Fibroblast of the aortic adventitia (primary cell): Measurements from ENCODE around the gene FAM168B. TPM values are rescaled to one million over a fixed set of nuclear protein-coding genes. Genes with fewer than 3 reads are reported as not detected.
"Not testable (repeated sequence)": the region's sequence is repeated elsewhere in the genome, so short reads cannot be mapped to it uniquely, and the experiment has no call there.

Experiments
- DNase-seq: peaks from one replicate; pipeline ENCODE4 v3.0.0-alpha.2; 2010; ENCODE audit warnings: low read depth
- H3K4me3 ChIP-seq: 2 replicates; pipeline ENCODE4 v1.5.1; 2011; ENCODE audit warnings: low read depth, mild to moderate bottlenecking, control low read depth, low read length, moderate library complexity
- total RNA-seq: library from RNA; depleted of rRNA; stranded (reverse); fragments of >200 nt; gene quantifications from 2 replicates; pipeline ENCODE4 v1.2.3, GENCODE V29; 2012; ENCODE audit warnings: low replicate concordance
- TF ChIP-seq, protein P1 (sequence below): IDR thresholded peaks from 2 replicates; pipeline ENCODE4 v1.5.1; 2011; ENCODE audit warnings: mild to moderate bottlenecking, low read length, control low read depth, inconsistent platforms; ENCODE audit not compliant: insufficient read depth

Gene FAM168B
- total RNA-seq, 1 donor, result 114 TPM

DNA sequence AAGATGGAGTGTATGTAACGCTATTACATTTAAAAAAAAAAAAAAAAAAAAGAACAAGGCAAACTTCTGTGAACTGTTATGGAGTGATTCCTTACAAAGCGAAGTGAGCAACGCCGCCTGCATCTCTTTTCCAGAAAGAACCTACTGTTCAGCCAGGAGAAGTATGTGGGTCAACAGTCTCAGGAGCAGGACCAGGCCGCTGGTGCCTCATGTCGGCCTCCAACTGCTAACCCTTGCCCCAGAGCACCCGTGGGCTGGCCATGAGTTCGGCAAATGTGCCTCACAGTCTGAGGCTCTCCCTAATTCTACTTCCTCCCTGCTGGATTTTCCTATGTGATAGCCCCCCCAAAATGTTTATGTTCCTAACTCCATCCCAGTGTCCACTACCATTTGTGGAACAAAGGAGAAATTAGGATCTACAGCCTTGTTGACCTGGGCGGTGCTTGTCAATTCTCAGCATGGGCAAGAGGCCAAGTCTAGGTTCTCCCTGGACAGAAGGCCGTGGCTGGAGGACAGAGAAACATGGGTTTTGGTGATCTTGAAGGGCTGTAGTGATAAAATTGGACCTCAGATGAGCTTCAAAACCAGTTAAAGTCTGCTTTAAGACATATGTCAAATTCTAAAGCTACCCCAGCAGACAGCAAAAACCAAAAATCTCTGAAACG, 15.9 kb downstream of the FAM168B start:
- TF ChIP-seq, protein P1, sequence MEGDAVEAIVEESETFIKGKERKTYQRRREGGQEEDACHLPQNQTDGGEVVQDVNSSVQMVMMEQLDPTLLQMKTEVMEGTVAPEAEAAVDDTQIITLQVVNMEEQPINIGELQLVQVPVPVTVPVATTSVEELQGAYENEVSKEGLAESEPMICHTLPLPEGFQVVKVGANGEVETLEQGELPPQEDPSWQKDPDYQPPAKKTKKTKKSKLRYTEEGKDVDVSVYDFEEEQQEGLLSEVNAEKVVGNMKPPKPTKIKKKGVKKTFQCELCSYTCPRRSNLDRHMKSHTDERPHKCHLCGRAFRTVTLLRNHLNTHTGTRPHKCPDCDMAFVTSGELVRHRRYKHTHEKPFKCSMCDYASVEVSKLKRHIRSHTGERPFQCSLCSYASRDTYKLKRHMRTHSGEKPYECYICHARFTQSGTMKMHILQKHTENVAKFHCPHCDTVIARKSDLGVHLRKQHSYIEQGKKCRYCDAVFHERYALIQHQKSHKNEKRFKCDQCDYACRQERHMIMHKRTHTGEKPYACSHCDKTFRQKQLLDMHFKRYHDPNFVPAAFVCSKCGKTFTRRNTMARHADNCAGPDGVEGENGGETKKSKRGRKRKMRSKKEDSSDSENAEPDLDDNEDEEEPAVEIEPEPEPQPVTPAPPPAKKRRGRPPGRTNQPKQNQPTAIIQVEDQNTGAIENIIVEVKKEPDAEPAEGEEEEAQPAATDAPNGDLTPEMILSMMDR, result no peak
- no peak overlapping the region for H3K4me3 ChIP-seq
- no peak for DNase-seq

DNA sequence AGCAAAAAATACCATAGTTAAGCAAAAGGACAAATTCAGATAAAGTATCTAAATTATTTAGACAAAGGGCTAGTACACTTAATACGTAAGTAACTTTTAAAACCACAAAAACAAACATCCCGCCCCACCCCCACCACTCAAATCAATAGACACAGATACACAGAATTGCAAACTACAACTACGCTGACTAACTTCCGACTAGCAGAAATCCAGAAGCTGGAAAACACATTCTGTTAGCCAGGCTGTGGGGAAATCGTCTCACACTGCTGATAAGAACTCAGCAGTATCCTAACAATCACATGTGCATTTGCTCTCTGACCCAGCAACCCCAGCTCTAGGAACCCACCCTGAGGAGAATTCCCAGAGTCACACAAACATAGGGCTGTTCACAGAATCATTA, 16.6 kb downstream of the FAM168B start:
- H3K4me3 ChIP-seq, result no peak overlapping the region
- TF ChIP-seq, protein P1, result no peak
- DNase-seq, result no peak

DNA sequence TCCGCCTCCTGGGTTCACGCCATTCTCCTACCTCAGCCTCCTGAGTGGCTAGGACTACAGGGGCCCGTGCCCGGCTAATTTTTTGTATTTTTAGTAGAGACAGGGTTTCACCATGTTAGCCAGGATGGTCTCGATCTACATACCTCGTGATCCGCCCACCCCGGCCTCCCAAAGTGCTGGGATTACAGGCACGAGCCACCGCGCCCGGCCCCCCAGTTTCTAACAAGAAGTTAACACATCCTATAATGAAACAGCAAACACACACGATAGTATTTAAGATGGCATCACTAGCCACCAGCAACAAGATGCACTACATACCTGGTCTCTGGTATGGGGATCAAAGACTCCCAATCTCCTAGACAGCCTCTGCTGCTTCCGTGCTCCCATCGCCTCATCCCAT, 17.7 kb downstream of the FAM168B start:
- DNase-seq, H3K4me3 ChIP-seq: not testable (repeated sequence)

DNA sequence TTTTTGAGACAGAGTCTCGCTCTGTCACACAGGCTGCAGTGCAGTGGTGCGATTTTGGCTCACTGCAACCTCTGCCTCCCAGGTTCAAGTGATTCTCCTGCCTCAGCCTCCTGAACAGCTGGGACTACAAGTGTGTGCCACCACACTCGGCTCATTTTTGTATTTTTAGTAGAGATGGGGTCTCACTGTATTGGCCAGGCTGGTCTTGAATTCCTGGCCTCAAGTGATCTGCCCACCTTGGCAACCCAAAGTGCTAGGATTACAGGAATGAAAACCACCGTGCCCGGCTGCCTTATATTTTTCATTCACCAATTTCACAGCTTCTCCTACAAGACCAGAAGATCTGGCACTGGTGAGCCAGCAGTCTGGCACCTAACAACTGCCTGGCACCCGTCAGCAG, 25.1 kb downstream of the FAM168B start:
- not testable (repeated sequence) for H3K4me3 ChIP-seq, DNase-seq

DNA sequence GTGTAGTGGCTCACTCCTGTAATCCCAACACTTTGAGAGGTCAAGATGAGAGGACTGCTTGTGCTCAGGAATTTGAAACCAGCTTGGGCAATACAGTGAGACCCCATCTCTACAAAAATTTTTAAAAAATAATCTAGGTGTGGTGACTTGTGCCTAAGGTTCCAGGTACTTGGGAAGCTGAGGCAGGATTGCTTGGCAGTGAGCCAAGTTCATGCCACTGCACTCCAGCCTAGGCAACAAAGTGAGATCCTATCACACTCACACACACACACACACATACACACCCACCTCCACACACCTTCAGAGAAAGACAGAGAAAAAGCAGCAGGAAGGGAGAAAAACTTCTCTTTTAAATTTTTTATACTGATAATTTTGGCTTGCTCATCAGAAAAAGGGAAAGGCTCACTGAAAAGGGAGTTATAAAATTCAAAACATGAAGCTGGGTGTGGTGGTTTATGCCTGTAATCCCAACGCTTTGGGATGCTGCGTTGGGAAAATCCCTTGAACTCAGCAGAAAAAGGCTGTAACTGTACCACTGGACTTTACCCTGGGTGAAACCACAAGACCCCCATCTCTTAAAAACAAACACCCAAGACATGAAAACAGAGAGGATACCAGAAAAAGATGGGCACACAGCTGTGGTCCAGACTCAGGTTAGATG, 25.7 kb downstream of the FAM168B start:
- no peak overlapping the region for H3K4me3 ChIP-seq
- peak; percentile 27 for DNase-seq

DNA sequence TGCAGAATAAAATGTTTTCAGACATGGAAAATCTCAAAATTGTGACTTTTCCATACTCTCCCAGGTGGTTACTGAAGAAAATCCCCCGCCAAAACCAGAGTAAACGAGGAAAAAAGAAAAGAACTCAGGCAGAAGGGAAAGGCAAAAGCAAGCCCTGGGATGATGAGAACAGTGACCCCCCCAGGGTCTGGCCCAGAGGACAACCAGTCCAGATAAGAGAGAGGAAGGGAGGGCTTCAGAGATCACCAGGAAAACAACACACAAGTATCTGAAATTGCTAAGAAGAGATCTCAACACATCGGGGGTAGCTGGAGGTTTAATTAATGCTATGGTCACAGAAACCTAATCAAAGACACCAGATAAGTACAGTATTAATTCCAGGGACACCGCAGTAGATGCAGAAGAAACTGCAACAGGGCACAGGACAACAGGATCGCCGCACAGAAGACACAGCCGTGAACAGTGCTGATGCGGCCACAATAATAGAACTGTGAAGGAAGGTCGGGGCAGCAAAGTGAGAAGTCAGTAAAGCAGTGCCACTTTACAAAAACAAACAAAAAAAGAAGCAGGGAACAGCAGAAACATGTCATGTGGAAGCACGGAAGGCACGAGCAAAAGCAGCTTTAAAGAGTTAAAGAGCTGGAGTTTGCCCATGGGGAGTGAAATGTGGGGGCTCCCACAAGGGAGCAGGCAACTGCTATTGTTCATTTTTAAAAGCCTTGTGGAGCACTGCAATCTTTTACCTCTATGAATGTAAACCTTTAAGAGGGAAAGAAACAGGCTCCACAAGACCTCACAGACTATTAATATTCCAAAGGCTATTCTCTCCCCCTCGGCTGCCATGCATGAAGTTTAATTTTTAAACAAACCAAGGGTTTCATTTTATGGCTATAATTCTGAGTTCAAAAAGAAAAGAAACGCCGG, 28.4 kb downstream of the FAM168B start:
- TF ChIP-seq, protein P1, result no peak
- no peak overlapping the region for H3K4me3 ChIP-seq
- DNase-seq, result no peak

More for the DNA sequence above, 25.7 kb downstream of the FAM168B start:
- TF ChIP-seq, protein P1, result no peak

DNA sequence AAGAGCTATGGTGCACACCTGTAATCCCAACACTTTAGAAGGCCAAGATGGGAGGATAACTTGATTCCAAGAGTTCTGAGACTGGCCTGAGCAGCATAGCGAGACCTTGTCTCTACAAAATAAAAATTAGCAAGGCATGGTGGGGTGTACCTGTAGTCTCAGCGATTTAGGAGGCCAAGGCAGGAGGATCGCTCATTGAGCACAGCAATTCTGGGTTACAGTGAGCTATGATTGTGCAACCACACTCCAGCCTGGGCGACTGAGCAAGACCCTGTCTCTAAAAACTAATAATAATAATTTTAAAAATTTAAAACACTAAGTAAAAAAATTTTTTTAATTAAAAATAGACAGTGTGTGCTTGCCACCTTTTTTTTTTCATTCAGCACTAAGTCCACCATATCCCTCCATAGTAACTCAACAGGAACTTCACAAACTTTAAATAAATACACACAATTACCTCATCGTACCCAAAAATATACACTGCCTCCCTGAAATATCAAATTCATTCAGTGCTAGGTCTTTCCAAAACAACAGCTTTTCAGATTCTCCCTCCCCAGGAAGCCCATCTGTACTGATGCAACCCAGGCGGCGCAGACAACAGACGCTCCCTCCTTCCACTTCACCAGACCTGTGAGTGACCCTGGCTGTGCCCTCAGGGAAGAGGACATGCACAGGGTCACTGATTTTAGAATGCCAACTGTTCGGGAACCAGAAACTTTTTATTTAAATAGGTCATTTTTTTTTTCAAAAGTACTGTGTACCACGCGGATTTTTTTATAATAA, 29.6 kb downstream of the FAM168B start:
- TF ChIP-seq, protein P1, result no peak
- DNase-seq, result no peak

More for the DNA sequence above, 29.6 kb downstream of the FAM168B start:
- no peak overlapping the region for H3K4me3 ChIP-seq
